Fibroblast of gingiva (primary cell): Measurements from ENCODE around the gene PEX5.

Source experiments
- DNase-seq: peaks from one replicate; pipeline ENCODE4 v3.0.0-alpha.2; 2011; ENCODE audit warnings: low read depth

PEX5 gene

GRCh38 chr12:7189398-7190267 is at the start of gene PEX5:
Gene PEX5, plus strand, starts transcription at chr12:7189686. Its CDS starts 692 bp downstream, at chr12:7190378.
- DNase-seq, result peak; percentile 92

- DNase-seq, result no peak
These were observed 48.0 kb upstream of the PEX5 start for GRCh38 chr12:7141351-7142005.

GRCh38 chr12:7142056-7142644 is 47.3 kb upstream of the PEX5 start:
- peak; percentile 30 for DNase-seq

GRCh38 chr12:7142809-7143465 is 46.5 kb upstream of the PEX5 start:
- DNase-seq, result no peak

DNA sequence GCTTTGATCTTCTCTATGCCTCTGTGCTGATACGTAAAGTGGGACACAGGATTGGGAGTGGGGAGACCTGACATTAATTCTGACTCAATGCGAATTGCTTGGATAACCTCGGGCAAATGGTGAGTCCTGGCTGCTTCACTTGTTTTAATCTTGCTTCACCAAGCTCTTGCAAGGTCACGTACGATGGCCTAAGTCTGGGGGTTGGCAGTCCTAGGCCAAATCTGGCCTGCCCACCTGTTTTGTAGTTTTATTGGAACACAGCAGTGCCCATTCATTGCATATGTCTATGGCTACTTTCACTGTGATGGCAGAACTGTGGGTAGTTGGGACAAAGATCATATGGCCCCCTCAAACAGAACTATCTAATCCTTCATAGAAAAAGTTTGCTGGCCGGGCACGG is 45.9 kb upstream of the PEX5 start:
- no peak for DNase-seq

- DNase-seq, result peak; percentile 27
These were observed 44.9 kb upstream of the PEX5 start for GRCh38 chr12:7144414-7145120.

- DNase-seq, result no peak
These were observed 43.8 kb upstream of the PEX5 start for GRCh38 chr12:7145671-7146070.

GRCh38 chr12:7146228-7146627 is 43.3 kb upstream of the PEX5 start:
- no peak for DNase-seq

- DNase-seq, result no peak
These were observed 42.6 kb upstream of the PEX5 start for GRCh38 chr12:7146906-7147305.

GRCh38 chr12:7150356-7150755 is 39.1 kb upstream of the PEX5 start:
- DNase-seq, result no peak

DNA sequence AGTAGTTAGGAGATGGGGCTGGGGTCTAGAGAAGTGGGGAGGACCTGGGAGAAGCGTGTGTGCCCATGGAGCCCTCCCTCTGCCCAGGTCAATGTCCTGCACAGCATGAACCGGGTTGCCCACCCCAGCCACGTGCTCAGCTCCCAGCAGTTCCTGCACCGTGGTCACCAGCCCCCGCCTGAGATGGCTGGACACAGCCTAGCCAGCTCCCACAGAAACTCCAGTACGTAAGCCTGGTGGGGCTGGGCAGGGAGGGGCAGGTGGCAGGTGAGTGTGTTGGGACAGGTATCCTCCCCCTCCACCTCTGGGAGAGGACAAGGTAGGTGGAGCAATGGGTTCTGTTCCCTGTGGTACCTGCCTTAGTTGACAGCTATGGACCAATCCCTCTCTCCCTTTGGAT is 38.6 kb upstream of the PEX5 start:
- DNase-seq, result no peak

DNA sequence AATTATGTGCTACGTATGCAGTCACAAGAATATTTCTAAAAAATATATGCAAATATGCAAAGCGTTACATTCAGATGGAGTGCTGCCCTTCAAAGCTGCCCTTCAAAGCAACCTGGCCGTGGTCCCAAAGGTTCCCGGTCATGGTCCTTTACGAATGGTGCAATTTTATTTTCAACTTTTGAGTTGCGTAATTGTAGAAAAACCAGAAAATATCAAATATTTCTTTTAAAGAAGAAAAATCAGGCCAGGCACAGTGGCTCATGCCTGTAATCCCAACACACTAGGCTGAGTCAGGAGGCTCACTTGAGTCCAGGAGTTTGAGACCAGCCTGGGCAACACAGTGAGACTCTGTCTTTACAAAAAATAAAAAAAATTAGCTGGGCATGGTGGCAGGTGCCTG is 38.0 kb upstream of the PEX5 start:
- peak; percentile 25 for DNase-seq

- DNase-seq, result no peak
These were observed 36.7 kb upstream of the PEX5 start for GRCh38 chr12:7152818-7153217.

- no peak for DNase-seq
These were observed 35.4 kb upstream of the PEX5 start for GRCh38 chr12:7154042-7154441.

DNA sequence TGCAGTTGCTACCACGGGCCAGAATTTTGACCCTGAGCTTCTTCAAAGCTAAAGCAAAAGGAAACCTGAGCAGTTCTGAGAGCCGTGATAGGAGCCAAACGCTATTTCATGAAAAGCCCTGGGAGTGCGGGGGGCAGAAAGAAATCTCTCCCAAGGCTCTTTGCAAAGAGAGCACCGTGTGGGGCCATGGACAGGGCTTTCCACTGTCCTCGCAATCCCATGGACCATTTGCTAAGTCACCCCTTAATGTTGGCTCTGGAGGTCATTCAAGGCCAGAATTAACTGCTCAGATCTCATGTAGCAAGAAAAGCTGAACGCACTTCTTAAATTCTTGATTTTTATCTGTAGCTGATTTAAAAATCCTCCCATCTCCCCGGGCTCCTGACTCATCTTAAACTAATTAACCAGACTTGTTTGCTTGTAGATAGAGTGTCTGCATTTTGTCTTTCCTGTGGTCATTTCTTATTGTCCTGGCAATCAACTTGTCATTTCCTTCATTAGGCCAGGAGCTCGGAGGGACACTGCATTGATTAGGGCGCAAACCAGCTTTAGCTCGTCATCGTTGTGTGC is 34.5 kb upstream of the PEX5 start:
- no peak for DNase-seq

- no peak for DNase-seq
These were observed 33.9 kb upstream of the PEX5 start for GRCh38 chr12:7155471-7156034.

- DNase-seq, result no peak
These were observed 33.0 kb upstream of the PEX5 start for GRCh38 chr12:7156259-7157197.

DNA sequence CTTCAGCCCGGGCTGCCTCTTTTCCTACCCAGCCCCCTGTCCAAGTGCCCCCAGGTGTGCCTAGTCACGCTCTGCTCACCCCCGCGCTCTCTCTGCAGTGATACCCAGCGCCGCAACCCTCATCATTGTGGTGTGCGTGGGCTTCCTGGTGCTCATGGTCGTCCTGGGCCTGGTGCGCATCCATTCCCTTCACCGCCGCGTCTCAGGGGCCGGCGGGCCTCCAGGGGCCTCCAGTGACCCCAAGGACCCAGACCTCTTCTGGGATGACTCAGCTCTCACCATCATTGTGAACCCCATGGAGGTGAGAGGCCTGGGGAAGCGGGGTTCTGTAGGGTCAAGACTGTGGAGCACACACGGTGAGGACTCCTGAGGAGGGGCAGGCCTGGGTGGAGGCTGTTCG is 32.1 kb upstream of the PEX5 start:
- no peak for DNase-seq

DNA sequence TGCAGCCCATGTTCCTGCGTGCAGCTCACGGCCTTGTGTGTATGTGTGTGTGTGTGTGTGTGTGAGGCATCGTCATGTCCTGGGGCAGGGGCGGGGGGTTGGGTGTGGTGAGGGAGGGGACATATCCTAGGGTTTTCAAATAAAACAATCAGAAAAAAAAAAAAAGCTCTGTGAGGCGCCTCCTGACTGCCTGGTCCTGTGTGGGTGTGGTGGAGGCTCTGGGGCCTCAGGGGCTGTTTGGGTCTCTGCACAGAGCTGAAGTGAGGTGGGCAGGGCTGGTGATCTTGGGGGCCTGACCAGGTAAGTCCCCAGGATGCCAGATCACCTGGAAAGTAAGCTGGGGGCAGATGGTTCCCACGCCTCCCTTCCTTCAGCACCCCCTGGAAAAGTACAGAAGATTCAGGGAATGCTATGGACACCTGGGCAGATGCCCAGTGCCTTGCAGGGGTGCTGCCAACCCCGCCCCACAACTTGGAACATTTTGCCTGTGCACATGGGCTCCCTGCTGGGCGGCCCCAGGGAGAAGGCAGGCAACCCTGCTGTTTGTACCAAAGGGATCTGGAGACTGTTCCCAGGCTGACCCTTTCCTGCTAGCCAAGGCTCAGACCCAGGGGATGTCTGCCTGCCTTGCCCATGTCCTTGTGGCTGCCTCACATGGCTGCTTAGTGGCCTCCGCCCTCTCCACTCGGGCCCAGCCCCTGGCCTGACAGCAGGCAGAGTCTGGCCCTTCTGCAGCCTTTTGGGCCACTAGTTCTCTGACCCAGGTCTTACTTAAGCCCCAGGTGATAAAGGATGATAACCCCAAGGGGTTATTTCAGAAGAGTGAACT is 30.5 kb upstream of the PEX5 start:
- peak; percentile 32 for DNase-seq
